ENCODE results near the gene PHLPP1. TPM values are rescaled to one million over a fixed set of nuclear protein-coding genes. Genes with fewer than 3 reads are reported as not detected.

The PHLPP1 gene
- total RNA-seq, 2 experiments from 2014 or later = 9.0 to 12.4 TPM

GRCh38 chr18:62833494-62833893 lies 118.2 kb downstream of the PHLPP1 start:
- no peak overlapping the region for H3K4me2 ChIP-seq (ENCODE audit: low read length)
- no peak overlapping the region for H3K27ac ChIP-seq (ENCODE audit: low read depth, low read length, poor library complexity, severe bottlenecking)
- H2AFZ ChIP-seq (ENCODE audit: low read length) = no peak overlapping the region
- no peaks in the 10 kb centered on the region for H3K36me3 ChIP-seq (ENCODE audit: insufficient read depth, low read length)
- intact Hi-C loops (cut with micrococcal nuclease; ENCODE audit: unreplicated experiment) = no loop called here
- no peaks in the 10 kb centered on the region for H3K9me3 ChIP-seq (ENCODE audit: low read length)
- CTCF ChIA-PET (ENCODE audit: unreplicated experiment) = no interaction called here
- H3K79me2 ChIP-seq (ENCODE audit: insufficient read depth, low read depth, low read length) = no peaks in the 10 kb centered on the region
- H3K4me1 ChIP-seq (ENCODE audit: insufficient read depth, low read length, poor library complexity, severe bottlenecking) = peaks cover 5% of the 10 kb centered on the region
- POLR2A ChIA-PET = no interaction called here
- no peak for DNase-seq (ENCODE audit: low spot score)
- no peaks in the 10 kb centered on the region for H3K9me2 ChIP-seq (ENCODE audit: insufficient read depth, low read length)
- H3K4me3 ChIP-seq (ENCODE audit: low read depth, low read length, poor library complexity, severe bottlenecking) = no peak overlapping the region
- no TSS peak for BruUV-seq (replicated peaks)
- TF ChIP-seq EZH2phosphoT487 (IDR thresholded peaks at IDR 0.05; ENCODE audit: borderline replicate concordance, low read depth, low read length) = no peak
- TF ChIP-seq, protein P1, sequence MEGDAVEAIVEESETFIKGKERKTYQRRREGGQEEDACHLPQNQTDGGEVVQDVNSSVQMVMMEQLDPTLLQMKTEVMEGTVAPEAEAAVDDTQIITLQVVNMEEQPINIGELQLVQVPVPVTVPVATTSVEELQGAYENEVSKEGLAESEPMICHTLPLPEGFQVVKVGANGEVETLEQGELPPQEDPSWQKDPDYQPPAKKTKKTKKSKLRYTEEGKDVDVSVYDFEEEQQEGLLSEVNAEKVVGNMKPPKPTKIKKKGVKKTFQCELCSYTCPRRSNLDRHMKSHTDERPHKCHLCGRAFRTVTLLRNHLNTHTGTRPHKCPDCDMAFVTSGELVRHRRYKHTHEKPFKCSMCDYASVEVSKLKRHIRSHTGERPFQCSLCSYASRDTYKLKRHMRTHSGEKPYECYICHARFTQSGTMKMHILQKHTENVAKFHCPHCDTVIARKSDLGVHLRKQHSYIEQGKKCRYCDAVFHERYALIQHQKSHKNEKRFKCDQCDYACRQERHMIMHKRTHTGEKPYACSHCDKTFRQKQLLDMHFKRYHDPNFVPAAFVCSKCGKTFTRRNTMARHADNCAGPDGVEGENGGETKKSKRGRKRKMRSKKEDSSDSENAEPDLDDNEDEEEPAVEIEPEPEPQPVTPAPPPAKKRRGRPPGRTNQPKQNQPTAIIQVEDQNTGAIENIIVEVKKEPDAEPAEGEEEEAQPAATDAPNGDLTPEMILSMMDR (conservative IDR thresholded peaks at IDR 0.05; ENCODE audit: low read length) = no peak
- H4K20me1 ChIP-seq (ENCODE audit: insufficient read depth, low read length) = no peaks in the 10 kb centered on the region

GRCh38 chr18:62834715-62835114 lies 119.4 kb downstream of the PHLPP1 start:
- H3K4me3 ChIP-seq (ENCODE audit: low read depth, low read length, poor library complexity, severe bottlenecking) = no peak overlapping the region
- POLR2A ChIA-PET = no interaction called here
- no peaks in the 10 kb centered on the region for H3K9me3 ChIP-seq (ENCODE audit: low read length)
- H4K20me1 ChIP-seq (ENCODE audit: insufficient read depth, low read length) = no peaks in the 10 kb centered on the region
- DNase-seq (ENCODE audit: low spot score) = no peak
- H2AFZ ChIP-seq (ENCODE audit: low read length) = no peak overlapping the region
- CTCF ChIA-PET (ENCODE audit: unreplicated experiment) = no interaction called here
- intact Hi-C loops (cut with micrococcal nuclease; ENCODE audit: unreplicated experiment) = no loop called here
- no peaks in the 10 kb centered on the region for H3K36me3 ChIP-seq (ENCODE audit: insufficient read depth, low read length)
- H3K4me2 ChIP-seq (ENCODE audit: low read length) = no peak overlapping the region
- no peak for TF ChIP-seq EZH2phosphoT487 (IDR thresholded peaks at IDR 0.05; ENCODE audit: borderline replicate concordance, low read depth, low read length)
- TF ChIP-seq, protein P1 (conservative IDR thresholded peaks at IDR 0.05; ENCODE audit: low read length) = no peak
- no peaks in the 10 kb centered on the region for H3K9me2 ChIP-seq (ENCODE audit: insufficient read depth, low read length)
- no peaks in the 10 kb centered on the region for H3K4me1 ChIP-seq (ENCODE audit: insufficient read depth, low read length, poor library complexity, severe bottlenecking)
- no peak overlapping the region for H3K27ac ChIP-seq (ENCODE audit: low read depth, low read length, poor library complexity, severe bottlenecking)
- no TSS peak for BruUV-seq (replicated peaks)
- no peaks in the 10 kb centered on the region for H3K79me2 ChIP-seq (ENCODE audit: insufficient read depth, low read depth, low read length)

- Histone ChIP-seq H2AFZ (ENCODE audit: low read length) (no peak overlapping the region), H3K9me2 (ENCODE audit: insufficient read depth, low read length) (no peaks in the 10 kb centered on the region), H3K4me3 (ENCODE audit: low read depth, low read length, poor library complexity, severe bottlenecking) (no peak overlapping the region), H3K79me2 (ENCODE audit: insufficient read depth, low read depth, low read length) (no peaks in the 10 kb centered on the region), H3K36me3 (ENCODE audit: insufficient read depth, low read length) (no peaks in the 10 kb centered on the region), H3K9me3 (ENCODE audit: low read length) (no peaks in the 10 kb centered on the region), H4K20me1 (ENCODE audit: insufficient read depth, low read length) (no peaks in the 10 kb centered on the region), H3K4me1 (ENCODE audit: insufficient read depth, low read length, poor library complexity, severe bottlenecking) (no peaks in the 10 kb centered on the region), H3K4me2 (ENCODE audit: low read length) (no peak overlapping the region), H3K27ac (ENCODE audit: low read depth, low read length, poor library complexity, severe bottlenecking) (no peak overlapping the region)
- CTCF ChIA-PET (ENCODE audit: unreplicated experiment) = no interaction called here
- intact Hi-C loops (cut with micrococcal nuclease; ENCODE audit: unreplicated experiment) = no loop called here
- POLR2A ChIA-PET = no interaction called here
- TF ChIP-seq EZH2phosphoT487 (IDR thresholded peaks at IDR 0.05; ENCODE audit: borderline replicate concordance, low read depth, low read length) = no peak
- TF ChIP-seq, protein P1 (conservative IDR thresholded peaks at IDR 0.05; ENCODE audit: low read length) = no peak
- no peak for DNase-seq (ENCODE audit: low spot score)
- no TSS peak for BruUV-seq (replicated peaks)
Observed at GRCh38 chr18:62837011-62837410, 121.7 kb downstream of the PHLPP1 start.

All from OCI-LY7 (cell line).